Esophagus muscularis mucosa (tissue), 4 donors: Measurements from ENCODE around the gene LY6G5C. TPM values are rescaled to one million over a fixed set of nuclear protein-coding genes. Genes with fewer than 3 reads are reported as not detected.

Experiments used
- DNase-seq: peaks from one replicate; pipeline ENCODE4 v3.0.0-alpha.2; 2017; ENCODE audit errors: extremely low spot score
- H3K27ac ChIP-seq, 4 donors: fragments of 200-600 bp; sonication (generic); replicated peaks in 1 of 4; 1 replicate in 3 of 4; 2 replicates in 1 of 4; pipeline ENCODE4 v1.5.1; 2016 to 2019; ENCODE audit warnings: mild to moderate bottlenecking in 1 of 4
- H3K27me3 ChIP-seq, 4 donors: fragments of 200-600 bp; sonication (generic); one replicate each; pipeline versions ENCODE4 v1.5.1 to v1.6.0; 2016 to 2019
- H3K36me3 ChIP-seq, 4 donors: fragments of 200-600 bp; sonication (generic); one replicate each; pipeline ENCODE4 v1.5.1; 2016 to 2019
- H3K4me1 ChIP-seq, 4 donors: fragments of 200-600 bp; sonication (generic); one replicate each; pipeline ENCODE4 v1.5.1; 2016 to 2019
- H3K4me3 ChIP-seq, 4 donors: fragments of 200-600 bp; sonication (generic); 1 replicate in 2 of 4; 2 replicates in 2 of 4; pipeline ENCODE4 v1.5.1; 2016 to 2019; ENCODE audit warnings: mild to moderate bottlenecking in 4 of 4, moderate library complexity in 1 of 4
- H3K9me3 ChIP-seq, 4 donors: fragments of 200-600 bp; sonication (generic); 1 replicate in 3 of 4; 2 replicates in 1 of 4; pipeline ENCODE4 v1.5.1; 2016 to 2019
- CTCF ChIP-seq, 3 experiments: fragments of 200-600 bp in 2 of 3; fragments of 450-650 bp in 1 of 3; sonication (generic) in 2 of 3; IDR thresholded peaks; one replicate each; pipeline ENCODE4 v1.5.1; 2017 to 2019; ENCODE audit warnings: antibody characterized with exemption in 3 of 3, mild to moderate bottlenecking in 2 of 3, moderate library complexity in 1 of 3
- EP300 ChIP-seq: sonication (generic); formaldehyde crosslinking; IDR thresholded peaks from one replicate; pipeline ENCODE4 v1.6.1; 2017; ENCODE audit warnings: antibody characterized with exemption
- POLR2A ChIP-seq: fragments of 450-650 bp; IDR thresholded peaks from one replicate; pipeline ENCODE4 v1.6.1; 2017; ENCODE audit warnings: antibody characterized with exemption, moderate library complexity, mild to moderate bottlenecking, low read depth
- POLR2AphosphoS5 ChIP-seq, 2 donors: sonication (generic); formaldehyde crosslinking; IDR thresholded peaks; one replicate each; pipeline ENCODE4 v1.6.1; 2017; ENCODE audit warnings: antibody characterized with exemption in 2 of 2
- WGBS: methylation state at CpG from one replicate; pipeline ENCODE4 v1.1.5; 2018; 5-methylcytosine and 5-hydroxymethylcytosine counted together
- intact Hi-C: fragments of 100-400 bp; cut with DNase I; formaldehyde crosslinking; loops from one replicate; pipeline ENCODE4 v1.15.1; 2023
- total RNA-seq, 4 donors: library from RNA; depleted of rRNA; stranded (reverse); fragments of >200 nt; gene quantifications; one replicate each; pipeline versions ENCODE4 v1.1.0 to v1.2.1, GENCODE V29; 2016

LY6G5C gene
- total RNA-seq, 4 donors from 2014 or later = 2.0 to 2.9 TPM; not detected in 2

DNA sequence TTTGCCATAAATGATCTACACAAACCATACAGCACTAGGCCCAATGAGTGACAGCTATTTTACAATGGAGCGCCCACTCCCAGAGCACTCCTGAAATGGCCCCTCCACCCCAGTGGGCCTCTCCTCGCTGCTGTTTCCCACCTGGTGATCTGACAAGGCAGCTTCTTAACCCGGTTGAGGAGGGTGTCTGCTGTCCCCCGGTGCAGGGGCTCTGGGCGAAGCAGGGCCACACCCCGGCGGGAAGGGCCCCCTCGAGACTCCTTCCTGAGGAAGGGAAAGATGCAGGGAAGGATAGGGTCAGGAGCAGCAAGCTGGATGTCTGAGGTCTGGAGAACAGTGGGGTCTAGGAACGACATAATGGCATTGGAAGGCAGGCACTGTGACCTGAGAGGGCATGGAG lies 12.0 kb upstream of the LY6G5C start:
- peaks cover 61 to 100% (median 95%) of the 10 kb centered on the region in 4 donors for H3K36me3 ChIP-seq
- WGBS = 83% methylated on average over 9 of the region's 9 CpGs

GRCh38 chr6:31692353-31692752 lies 11.5 kb upstream of the LY6G5C start:
- no peak overlapping the region for H3K27ac ChIP-seq
- peaks cover 0 to 4% (median 0%) of the 10 kb centered on the region in 4 donors for H3K4me1 ChIP-seq
- no peak for DNase-seq
- intact Hi-C loops = no loop called here
- 83% methylated on average over 4 of the region's 4 CpGs for WGBS
- H3K9me3 ChIP-seq = no peaks in the 10 kb centered on the region
- no peaks in the 10 kb centered on the region for H3K27me3 ChIP-seq
- TF ChIP-seq POLR2A (no peak), EP300 (no peak), CTCF (IDR thresholded peaks at IDR 0.05) (no peak), POLR2AphosphoS5 (IDR thresholded peaks at IDR 0.05) (no peak)
- peaks cover 66 to 100% (median 97%) of the 10 kb centered on the region in 4 donors for H3K36me3 ChIP-seq
- H3K4me3 ChIP-seq = no peak overlapping the region

More for the DNA sequence above, 12.0 kb upstream of the LY6G5C start:
- Histone ChIP-seq H3K27me3 (no peaks in the 10 kb centered on the region), H3K4me3 (no peak overlapping the region), H3K27ac (no peak overlapping the region), H3K4me1 (peaks cover 0 to 8% (median 0%) of the 10 kb centered on the region in 4 donors), H3K9me3 (no peaks in the 10 kb centered on the region)
- no peak for DNase-seq
- intact Hi-C loops = no loop called here
- TF ChIP-seq POLR2AphosphoS5 (IDR thresholded peaks at IDR 0.05) = no peak

DNA sequence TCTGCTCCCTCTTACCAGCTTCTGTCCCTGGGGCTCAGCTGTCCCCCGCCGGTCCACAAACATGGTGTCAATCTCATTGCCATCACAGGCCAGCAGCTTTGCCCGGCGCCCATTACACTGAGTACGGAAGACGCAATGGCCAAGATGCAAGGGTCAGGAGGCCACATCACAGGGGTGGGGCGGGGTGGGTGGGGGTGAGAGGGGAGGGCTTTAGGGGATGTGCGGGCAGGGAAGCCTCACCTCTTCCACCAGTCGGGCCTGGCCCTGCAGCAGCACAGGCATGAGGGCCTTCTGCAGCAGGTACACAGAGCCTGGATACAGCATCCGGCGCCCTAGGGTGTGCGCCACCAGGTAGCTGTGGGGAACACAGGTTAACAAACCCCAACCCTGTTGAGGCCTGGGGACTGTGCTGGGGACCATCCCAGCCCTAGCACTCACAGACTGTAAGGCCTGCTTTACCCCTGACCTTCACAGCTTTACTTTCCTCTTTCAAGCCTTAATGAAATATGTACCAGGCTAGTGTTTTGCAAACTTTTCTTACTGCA lies 10.8 kb upstream of the LY6G5C start:
- no peaks in the 10 kb centered on the region for H3K27me3 ChIP-seq
- WGBS = 89% methylated on average over 11 of the region's 12 CpGs
- peaks cover 68 to 100% (median 99%) of the 10 kb centered on the region in 4 donors for H3K36me3 ChIP-seq
- intact Hi-C loops = no loop called here
- no peak for DNase-seq
- no peak overlapping the region for H3K27ac ChIP-seq
- TF ChIP-seq EP300 (no peak), POLR2A (no peak), POLR2AphosphoS5 (IDR thresholded peaks at IDR 0.05) (no peak)
- H3K9me3 ChIP-seq = no peaks in the 10 kb centered on the region
- H3K4me1 ChIP-seq = no peaks in the 10 kb centered on the region
- H3K4me3 ChIP-seq = no peak overlapping the region

GRCh38 chr6:31691078-31691463 lies 10.2 kb upstream of the LY6G5C start:
- Histone ChIP-seq H3K27ac (no peak overlapping the region), H3K4me1 (no peaks in the 10 kb centered on the region), H3K9me3 (no peaks in the 10 kb centered on the region), H3K27me3 (no peaks in the 10 kb centered on the region), H3K4me3 (no peak overlapping the region), H3K36me3 (peaks cover 68 to 100% (median 99%) of the 10 kb centered on the region in 4 donors)
- TF ChIP-seq CTCF (IDR thresholded peaks at IDR 0.05) (no peak), POLR2A (no peak), POLR2AphosphoS5 (IDR thresholded peaks at IDR 0.05) (no peak), EP300 (no peak)
- intact Hi-C loops = no loop called here
- DNase-seq = no peak
- WGBS = 80% methylated on average over 6 of the region's 6 CpGs

- H3K27ac ChIP-seq = no peak overlapping the region
- no peaks in the 10 kb centered on the region for H3K4me1 ChIP-seq
- no peak for DNase-seq
- H3K27me3 ChIP-seq = no peaks in the 10 kb centered on the region
- H3K36me3 ChIP-seq = peaks cover 63 to 100% (median 98%) of the 10 kb centered on the region in 4 donors
- intact Hi-C loops = no loop called here
- no peaks in the 10 kb centered on the region for H3K9me3 ChIP-seq
- H3K4me3 ChIP-seq = no peak overlapping the region
- TF ChIP-seq POLR2A (no peak), EP300 (no peak), POLR2AphosphoS5 (IDR thresholded peaks at IDR 0.05) (no peak), CTCF (IDR thresholded peaks at IDR 0.05) (no peak)
- WGBS = 68% methylated on average over 8 of the region's 10 CpGs
Measured at GRCh38 chr6:31690231-31691077, 9.6 kb upstream of the LY6G5C start.
